Liver (tissue), 3 donors: ENCODE data around the gene HELZ2.

Experiments
- JUND ChIP-seq, 2 donors: IDR thresholded peaks; 2 replicates each; pipeline ENCODE4 v1.6.1; 2016; ENCODE audit warnings: antibody characterized with exemption in 2 of 2
- RAD21 ChIP-seq, 2 donors: IDR thresholded peaks; 2 replicates each; pipeline ENCODE4 v1.6.1; 2016; ENCODE audit warnings: antibody characterized with exemption in 2 of 2, mild to moderate bottlenecking in 2 of 2
- SP1 ChIP-seq: IDR thresholded peaks from 2 replicates; pipeline ENCODE4 v1.6.1; 2018; ENCODE audit warnings: antibody characterized with exemption, mild to moderate bottlenecking
- TAF1 ChIP-seq: conservative IDR thresholded peaks from 2 replicates; pipeline ENCODE4 v1.6.1; 2016; ENCODE audit warnings: antibody characterized with exemption, mild to moderate bottlenecking
- TF ChIP-seq, protein P1 (sequence below): fragments of 150-350 bp; IDR thresholded peaks from 2 replicates; pipeline ENCODE4 v1.5.1; 2017; ENCODE audit warnings: improper control_type of control experiment, low read depth, low read length; ENCODE audit not compliant: missing input control
- TF ChIP-seq, protein P2 (sequence below): IDR thresholded peaks from 2 replicates; pipeline ENCODE4 v1.6.1; 2016; ENCODE audit warnings: antibody characterized with exemption, mild to moderate bottlenecking
- TF ChIP-seq, protein P3 (sequence below): IDR thresholded peaks from 2 replicates; pipeline ENCODE4 v1.6.1; 2016; ENCODE audit warnings: antibody characterized with exemption
- donor health status: healthy.
- donor health status: healthy.

DNA sequence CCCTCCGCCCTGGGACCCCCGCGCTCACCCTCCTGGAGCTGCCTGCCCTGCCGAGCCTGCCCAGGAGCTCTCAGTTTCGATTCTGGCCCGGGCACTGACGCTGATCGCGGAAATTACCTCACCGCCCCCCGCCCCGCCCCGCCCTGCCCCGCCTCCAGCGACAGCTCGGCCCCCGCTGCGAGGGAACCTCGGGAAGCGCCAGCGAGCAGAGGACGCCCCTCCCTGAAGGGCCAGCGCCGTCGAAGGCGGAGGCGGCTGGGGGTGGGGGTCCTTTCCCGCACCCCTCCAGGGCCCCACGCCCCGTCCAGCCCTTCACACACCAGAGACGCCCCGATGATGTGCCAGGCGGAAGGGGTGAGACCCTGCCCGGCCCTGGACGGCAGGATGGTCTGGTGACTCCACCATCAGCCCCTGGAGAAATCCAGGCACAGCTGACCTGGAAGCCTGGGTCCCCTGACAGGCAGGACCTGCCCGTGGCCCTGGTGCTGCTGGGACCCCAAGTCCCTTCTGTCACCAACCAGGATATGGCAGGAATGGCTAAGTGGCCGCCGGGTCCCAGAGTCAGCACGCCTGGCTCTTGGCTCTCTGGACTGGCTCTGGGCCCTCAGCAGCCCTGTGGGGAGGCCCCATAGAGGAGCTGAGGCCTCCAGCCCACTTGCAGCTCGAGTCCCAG is at the start of gene HELZ2:
- TF ChIP-seq, protein P1, sequence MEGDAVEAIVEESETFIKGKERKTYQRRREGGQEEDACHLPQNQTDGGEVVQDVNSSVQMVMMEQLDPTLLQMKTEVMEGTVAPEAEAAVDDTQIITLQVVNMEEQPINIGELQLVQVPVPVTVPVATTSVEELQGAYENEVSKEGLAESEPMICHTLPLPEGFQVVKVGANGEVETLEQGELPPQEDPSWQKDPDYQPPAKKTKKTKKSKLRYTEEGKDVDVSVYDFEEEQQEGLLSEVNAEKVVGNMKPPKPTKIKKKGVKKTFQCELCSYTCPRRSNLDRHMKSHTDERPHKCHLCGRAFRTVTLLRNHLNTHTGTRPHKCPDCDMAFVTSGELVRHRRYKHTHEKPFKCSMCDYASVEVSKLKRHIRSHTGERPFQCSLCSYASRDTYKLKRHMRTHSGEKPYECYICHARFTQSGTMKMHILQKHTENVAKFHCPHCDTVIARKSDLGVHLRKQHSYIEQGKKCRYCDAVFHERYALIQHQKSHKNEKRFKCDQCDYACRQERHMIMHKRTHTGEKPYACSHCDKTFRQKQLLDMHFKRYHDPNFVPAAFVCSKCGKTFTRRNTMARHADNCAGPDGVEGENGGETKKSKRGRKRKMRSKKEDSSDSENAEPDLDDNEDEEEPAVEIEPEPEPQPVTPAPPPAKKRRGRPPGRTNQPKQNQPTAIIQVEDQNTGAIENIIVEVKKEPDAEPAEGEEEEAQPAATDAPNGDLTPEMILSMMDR = no peak
- TF ChIP-seq, protein P2, sequence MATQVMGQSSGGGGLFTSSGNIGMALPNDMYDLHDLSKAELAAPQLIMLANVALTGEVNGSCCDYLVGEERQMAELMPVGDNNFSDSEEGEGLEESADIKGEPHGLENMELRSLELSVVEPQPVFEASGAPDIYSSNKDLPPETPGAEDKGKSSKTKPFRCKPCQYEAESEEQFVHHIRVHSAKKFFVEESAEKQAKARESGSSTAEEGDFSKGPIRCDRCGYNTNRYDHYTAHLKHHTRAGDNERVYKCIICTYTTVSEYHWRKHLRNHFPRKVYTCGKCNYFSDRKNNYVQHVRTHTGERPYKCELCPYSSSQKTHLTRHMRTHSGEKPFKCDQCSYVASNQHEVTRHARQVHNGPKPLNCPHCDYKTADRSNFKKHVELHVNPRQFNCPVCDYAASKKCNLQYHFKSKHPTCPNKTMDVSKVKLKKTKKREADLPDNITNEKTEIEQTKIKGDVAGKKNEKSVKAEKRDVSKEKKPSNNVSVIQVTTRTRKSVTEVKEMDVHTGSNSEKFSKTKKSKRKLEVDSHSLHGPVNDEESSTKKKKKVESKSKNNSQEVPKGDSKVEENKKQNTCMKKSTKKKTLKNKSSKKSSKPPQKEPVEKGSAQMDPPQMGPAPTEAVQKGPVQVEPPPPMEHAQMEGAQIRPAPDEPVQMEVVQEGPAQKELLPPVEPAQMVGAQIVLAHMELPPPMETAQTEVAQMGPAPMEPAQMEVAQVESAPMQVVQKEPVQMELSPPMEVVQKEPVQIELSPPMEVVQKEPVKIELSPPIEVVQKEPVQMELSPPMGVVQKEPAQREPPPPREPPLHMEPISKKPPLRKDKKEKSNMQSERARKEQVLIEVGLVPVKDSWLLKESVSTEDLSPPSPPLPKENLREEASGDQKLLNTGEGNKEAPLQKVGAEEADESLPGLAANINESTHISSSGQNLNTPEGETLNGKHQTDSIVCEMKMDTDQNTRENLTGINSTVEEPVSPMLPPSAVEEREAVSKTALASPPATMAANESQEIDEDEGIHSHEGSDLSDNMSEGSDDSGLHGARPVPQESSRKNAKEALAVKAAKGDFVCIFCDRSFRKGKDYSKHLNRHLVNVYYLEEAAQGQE = no peak
- TF ChIP-seq SP1 = no peak
- TF ChIP-seq RAD21 (IDR thresholded peaks at IDR 0.05) = no peak
- no peak for TF ChIP-seq TAF1
- TF ChIP-seq, protein P3, sequence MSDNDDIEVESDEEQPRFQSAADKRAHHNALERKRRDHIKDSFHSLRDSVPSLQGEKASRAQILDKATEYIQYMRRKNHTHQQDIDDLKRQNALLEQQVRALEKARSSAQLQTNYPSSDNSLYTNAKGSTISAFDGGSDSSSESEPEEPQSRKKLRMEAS = no peak
- TF ChIP-seq JUND (IDR thresholded peaks at IDR 0.05) = no peak
